Measurements from ENCODE around the gene MBD3L3.

DNA sequence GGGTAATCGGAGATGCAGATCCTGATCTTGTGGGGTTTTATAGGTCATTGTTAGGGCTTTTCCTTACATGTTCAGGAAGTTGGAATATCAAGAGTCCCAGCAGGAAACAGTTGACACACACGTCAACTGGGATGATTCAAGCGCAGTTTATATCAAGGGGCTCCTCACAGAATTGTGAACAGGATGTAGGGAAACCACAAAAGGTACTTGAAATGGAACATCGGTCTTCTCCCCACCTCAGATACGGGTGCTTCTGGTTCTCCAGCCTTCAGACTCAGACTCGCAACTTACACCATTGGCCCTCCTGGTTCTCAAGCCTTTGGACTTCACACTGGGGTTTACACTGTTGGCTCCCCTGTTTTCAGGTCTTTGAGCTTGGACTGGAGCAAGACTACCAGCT, 30.5 kb upstream of the MBD3L3 start:
- TF ChIP-seq, protein P1, sequence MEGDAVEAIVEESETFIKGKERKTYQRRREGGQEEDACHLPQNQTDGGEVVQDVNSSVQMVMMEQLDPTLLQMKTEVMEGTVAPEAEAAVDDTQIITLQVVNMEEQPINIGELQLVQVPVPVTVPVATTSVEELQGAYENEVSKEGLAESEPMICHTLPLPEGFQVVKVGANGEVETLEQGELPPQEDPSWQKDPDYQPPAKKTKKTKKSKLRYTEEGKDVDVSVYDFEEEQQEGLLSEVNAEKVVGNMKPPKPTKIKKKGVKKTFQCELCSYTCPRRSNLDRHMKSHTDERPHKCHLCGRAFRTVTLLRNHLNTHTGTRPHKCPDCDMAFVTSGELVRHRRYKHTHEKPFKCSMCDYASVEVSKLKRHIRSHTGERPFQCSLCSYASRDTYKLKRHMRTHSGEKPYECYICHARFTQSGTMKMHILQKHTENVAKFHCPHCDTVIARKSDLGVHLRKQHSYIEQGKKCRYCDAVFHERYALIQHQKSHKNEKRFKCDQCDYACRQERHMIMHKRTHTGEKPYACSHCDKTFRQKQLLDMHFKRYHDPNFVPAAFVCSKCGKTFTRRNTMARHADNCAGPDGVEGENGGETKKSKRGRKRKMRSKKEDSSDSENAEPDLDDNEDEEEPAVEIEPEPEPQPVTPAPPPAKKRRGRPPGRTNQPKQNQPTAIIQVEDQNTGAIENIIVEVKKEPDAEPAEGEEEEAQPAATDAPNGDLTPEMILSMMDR (IDR thresholded peaks at IDR 0.05; ENCODE audit: poor library complexity, severe bottlenecking) = no peak
- no peak for TF ChIP-seq EP300 (conservative IDR thresholded peaks at IDR 0.05; ENCODE audit: poor library complexity, severe bottlenecking)
- no peak for TF ChIP-seq SMC3 (conservative IDR thresholded peaks at IDR 0.05; ENCODE audit: poor library complexity)
- TF ChIP-seq POLR2AphosphoS5 (IDR thresholded peaks at IDR 0.05) = no peak
- no peak for TF ChIP-seq RAD21 (conservative IDR thresholded peaks at IDR 0.05)
- no peak for TF ChIP-seq EZH2 (IDR thresholded peaks at IDR 0.05; ENCODE audit: borderline replicate concordance, insufficient read depth, low read length, poor library complexity, severe bottlenecking)

Data from neural cell (in vitro differentiated cells).